T-helper 1 cell treated with Interleukin-12 subunit alpha and Interleukin-12 subunit beta and Interleukin-4 antibody, amounts not matched to agents 30 ng/mL and 1 ng/mL, for 36 hours (primary cell): ENCODE measurements around the gene CFAP97D2. TPM values are rescaled to one million over a fixed set of nuclear protein-coding genes. Genes with fewer than 3 reads are reported as not detected.
"Not testable (repeated sequence)": the region's sequence is repeated elsewhere in the genome, so short reads cannot be mapped to it uniquely, and the experiment has no call there.

Experiments used
- intact Hi-C: fragments of 100-400 bp; cut with micrococcal nuclease; formaldehyde crosslinking; loops from one replicate; pipeline ENCODE4 v1.15.1; 2024
- total RNA-seq: library from RNA; stranded (reverse); gene quantifications from 2 replicates; pipeline ENCODE4 v1.2.3, GENCODE V29; 2022

CFAP97D2 gene
- total RNA-seq, 1 donor from 2014 or later, result 0.42 TPM

DNA sequence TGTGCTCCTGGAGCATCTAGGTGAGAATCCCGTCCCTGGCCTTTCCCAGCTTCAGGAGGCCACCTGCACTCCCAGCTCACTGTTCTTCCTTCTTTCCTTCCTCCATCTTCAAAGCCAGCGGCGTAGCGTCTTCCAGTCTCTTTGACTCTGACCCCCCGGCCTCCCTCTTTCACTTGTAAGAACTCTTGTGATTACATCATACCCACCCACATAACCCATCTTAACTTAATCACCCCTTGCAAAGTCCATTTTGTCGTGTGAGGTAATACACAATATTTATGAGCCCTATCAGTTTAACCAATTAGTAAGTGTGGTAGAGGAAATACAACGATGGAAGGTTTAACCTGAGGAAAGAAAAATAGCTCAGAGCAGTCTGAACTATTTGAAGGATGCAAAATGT lies 51.1 kb downstream of the CFAP97D2 start:
- intact Hi-C loops, result no loop called here

DNA sequence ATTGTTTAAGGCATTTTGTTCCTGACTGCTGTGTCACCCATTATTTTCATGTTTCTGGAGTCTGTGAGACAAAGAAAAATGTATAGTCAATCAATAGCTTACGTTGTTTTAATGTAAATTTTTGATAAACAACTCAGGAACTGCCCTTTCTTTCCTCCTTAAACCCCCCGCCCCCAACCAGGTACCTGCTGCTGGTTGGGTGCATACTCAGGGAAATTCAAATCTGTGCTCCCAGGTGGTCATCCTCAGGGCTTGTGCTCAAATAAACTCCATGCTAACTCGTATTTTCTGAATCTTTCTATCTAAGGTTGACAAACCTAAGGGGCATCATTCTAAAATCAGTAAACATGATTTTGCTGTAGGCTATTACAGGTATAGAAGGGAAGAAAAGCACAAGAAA lies 51.5 kb downstream of the CFAP97D2 start:
- intact Hi-C loops, result no loop called here

DNA sequence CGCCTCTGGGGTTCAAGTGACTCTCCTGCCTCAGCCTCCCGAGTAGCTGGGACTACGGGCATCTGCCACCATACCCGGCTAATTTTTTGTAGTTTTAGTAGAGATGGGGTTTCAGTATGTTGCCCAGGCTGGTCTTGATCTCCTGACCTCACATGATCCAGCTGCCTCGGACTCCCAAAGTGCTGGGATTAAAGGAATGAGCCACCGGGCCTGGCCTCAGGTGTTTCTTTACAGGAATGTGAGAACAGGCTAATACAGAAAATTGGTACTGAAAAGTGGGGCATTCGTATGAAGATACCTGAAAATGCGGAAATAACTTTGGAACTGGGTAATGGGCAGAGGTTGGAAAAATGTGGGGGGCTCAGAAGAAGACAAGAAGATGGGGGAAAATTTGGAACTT lies 52.8 kb downstream of the CFAP97D2 start:
- intact Hi-C loops, result no loop called here

DNA sequence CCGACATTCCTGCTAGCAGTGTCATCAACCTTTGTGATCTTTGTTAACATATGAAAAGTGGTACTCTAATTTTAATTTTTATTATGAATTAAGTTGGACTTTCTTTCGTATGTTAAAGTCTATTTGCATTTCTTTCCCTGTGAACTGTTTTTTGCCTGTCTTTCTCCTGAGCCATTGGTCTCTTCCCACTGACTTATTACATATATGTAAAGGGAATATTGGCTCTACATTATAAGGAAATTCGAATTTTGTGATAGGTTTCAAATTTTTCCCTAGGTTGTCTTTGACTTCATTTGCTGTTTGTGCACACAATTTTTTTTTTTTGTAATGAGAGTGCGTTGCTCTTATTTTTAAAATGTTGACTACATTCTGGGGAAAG lies 55.2 kb downstream of the CFAP97D2 start:
- intact Hi-C loops, result loop anchor here (2.0 kb wide), 2 partner anchors 169 to 417 kb away; no protein-coding TSS in a partner anchor

DNA sequence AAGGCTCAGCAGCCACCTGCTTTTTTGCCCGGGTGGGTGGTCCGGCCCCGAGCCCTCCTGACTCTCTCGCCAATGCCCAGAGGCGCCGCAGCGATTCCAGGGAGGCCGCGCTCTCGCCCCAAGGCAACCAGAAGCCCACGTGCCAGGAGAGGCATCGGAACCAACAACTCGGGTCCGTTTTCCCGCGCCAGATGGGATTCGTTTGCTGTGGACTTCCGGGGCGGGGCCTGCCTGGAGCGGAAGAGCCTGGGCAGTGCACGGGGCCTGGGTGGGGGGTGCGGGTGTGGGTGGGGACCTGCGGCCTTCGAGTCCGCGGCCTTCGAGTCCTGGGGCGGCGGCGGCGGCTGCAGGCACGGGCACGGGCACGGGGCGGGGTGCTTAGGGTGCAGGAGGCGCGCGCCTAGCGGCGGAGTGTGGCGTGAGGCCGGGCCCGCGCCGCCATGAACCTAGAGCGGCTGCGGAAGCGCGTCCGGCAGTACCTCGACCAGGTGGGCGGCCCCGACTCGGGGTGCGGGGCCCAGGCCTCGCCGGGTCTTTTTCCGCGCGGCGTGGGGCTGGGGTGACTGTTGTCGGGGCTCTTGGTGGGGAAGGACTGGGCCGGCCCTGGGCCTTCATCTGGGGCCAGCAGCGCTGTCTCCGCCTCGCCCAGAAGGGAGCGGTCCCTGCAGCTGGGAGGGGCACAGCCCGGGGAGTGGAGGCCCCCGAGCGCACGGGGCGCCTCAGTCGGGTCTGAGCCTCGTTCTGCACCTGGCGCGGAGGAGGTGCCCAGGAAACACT lies 55.8 kb downstream of the CFAP97D2 start, which contains the start of gene CDC16:
Gene CDC16 (plus strand): TSS at position 253 of the 777 bp plus-strand sequence. CDS start 188 bp downstream, at position 441.
- intact Hi-C loops, result loop anchor here (1.0 to 2.0 kb wide), 5 partner anchors 8 to 418 kb away; partner anchors contain the start of genes CHAMP1 and UPF3A

DNA sequence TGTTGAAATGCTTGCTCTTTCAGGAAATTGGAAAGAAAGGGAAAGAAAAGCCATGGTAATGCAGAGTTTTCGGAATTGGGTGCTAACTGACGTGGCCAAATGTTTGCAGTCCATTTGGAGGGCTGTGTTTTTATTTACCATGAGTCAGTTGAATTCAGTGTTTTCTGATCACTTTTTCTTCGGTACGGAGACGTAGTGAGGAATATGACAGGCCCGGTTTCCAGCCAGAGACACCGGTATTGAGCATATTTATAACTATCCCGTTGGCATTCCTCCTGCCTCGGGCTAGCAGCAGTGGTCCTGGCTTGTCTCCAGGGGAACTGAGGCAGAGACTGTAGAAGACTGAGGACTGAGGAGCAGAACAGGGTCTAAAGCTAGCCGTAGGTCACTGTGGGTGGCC lies 56.6 kb downstream of the CFAP97D2 start:
- intact Hi-C loops, result loop anchor here (1.0 to 2.0 kb wide), 5 partner anchors 8 to 419 kb away; partner anchors contain the start of genes CHAMP1 and UPF3A

DNA sequence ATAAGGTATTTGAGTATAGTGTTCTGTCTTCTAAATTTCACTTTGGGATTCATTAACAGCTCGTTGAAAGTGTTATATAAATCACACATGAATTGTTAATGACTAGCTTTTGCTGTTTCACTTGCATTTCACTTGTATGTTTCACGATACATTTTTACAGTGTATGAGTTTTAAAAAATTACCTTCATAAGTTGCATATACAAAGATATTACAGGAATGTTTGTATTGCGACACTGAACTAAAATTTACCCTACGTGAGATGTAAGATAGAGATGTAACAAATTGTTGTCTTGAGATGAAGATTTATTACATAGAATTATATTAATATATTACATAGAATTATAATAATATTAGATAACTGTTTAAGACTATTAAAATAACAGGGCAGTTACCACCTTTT lies 57.2 kb downstream of the CFAP97D2 start:
- intact Hi-C loops, result no loop called here

DNA sequence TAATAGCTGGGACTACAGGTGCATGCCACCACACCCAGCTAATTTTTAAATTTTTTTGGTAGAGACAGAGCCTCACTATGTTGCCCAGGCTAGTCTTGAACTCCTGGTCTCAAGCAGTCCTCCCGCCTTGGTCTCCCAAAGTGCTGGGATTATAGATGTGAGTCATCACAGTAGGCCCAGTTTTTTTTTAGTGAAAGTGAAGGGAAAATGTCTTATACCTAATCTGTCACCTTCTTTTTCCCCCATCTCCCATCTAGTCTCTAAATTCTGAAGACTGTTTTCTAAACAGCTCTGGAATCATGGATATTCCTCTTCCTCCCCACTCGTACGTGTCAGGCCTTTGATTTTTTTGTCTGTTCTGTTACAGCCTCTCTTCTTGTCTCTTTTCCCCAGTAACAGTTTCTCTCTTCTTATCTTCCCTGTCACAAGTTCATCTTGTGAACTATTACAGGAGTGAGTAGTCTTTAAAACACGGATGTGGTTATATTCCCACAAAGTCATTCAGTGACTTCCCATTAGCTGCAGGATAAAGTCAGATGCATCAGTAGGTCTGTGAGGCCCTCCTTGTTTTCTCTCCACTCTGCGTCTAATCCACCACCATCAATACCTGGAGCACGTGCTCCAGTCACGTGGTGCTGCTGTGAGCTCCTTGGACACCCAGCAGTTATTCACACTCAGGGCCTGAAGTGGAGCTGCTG lies 58.5 kb downstream of the CFAP97D2 start:
- intact Hi-C loops, result no loop called here

DNA sequence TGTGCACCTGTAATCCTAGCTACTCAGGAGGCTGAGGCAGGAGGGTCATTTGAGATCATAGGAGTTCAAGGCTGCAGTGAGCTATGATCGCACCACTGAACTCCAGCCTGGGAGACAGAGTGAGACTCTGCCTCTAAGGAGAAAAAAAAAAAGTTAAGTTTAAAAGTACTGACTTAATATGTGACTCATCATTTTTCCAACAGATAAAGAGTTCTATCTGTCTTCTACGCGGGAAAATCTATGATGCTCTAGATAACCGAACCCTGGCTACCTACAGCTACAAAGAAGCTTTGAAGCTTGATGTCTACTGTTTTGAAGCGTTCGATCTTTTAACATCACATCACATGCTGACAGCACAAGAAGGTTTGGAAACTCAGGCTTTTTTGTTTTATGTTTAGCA lies 62.9 kb downstream of the CFAP97D2 start:
- intact Hi-C loops, result no loop called here

DNA sequence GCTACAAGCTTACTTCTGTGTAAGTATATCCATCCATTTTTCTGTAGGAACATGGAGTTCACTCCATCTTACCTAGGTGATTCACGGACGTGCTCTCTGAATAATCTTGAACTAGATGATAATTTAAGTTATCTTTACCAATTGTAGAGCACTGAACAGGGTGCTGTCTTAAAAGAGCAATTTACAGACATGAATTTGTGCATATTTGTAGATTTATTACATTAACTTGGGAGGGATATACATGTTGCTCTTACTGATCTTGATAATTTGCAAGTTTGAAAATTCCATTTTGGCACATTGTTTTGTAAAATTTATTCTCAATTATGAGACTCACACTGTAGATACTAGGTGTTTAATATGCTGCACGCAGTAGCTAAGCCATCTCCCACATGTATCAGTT lies 64.9 kb downstream of the CFAP97D2 start:
- intact Hi-C loops, result no loop called here

DNA sequence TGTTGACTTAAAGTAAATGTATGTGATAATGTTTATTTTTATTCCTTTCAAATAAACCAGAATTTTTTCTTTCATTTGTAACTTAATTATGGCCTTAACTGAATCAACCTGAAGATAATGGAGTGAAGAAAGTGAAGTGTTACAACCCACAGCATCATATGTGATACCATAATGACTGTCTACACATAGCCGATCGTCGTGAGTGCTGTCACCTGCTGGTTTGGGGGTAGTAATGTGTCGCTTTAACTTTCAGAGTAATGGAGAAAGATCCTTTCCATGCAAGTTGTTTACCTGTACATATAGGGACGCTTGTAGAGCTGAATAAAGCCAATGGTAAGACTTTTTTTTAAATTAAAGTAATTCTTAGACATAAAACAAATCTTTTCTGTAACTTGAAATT lies 65.6 kb downstream of the CFAP97D2 start:
- intact Hi-C loops, result no loop called here

DNA sequence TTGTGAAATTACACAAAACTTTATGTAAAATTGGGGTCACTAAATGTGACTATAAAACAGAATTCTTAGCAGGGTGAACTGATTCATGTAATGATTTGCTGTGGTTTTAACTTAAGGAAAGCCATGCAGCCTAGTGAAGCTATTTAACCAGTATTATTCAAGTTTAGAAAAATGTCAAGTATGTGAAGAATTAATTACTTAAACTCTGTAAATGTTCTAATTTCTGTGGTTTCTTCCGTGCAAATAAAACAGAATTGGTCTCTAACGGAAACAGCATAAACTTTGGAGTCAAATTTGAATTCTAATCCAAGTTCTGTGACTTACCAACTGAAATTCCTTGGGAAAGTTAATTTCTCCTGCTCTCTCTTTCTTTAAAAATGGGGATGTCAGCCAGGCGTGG lies 69.0 kb downstream of the CFAP97D2 start:
- intact Hi-C loops, result no loop called here

DNA sequence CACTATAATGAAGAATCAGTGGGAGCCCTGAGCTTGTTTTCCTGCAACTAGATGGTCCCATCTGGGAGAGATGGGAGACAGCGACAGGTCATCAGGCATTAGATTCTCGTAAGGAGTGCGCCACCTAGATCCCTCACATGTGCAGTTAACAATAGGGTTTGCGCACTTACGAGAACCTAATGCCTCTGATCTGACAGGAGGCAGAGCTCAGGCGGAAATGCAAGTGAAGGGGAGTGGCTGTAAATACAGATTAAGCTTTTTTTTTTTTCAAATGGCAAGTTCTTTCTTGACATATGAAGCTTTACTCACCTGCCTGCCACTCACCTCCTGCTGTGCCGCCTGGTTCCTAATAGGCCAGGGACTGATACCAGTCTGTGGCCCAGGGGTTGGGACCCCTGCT lies 70.0 kb downstream of the CFAP97D2 start:
- intact Hi-C loops, result no loop called here

DNA sequence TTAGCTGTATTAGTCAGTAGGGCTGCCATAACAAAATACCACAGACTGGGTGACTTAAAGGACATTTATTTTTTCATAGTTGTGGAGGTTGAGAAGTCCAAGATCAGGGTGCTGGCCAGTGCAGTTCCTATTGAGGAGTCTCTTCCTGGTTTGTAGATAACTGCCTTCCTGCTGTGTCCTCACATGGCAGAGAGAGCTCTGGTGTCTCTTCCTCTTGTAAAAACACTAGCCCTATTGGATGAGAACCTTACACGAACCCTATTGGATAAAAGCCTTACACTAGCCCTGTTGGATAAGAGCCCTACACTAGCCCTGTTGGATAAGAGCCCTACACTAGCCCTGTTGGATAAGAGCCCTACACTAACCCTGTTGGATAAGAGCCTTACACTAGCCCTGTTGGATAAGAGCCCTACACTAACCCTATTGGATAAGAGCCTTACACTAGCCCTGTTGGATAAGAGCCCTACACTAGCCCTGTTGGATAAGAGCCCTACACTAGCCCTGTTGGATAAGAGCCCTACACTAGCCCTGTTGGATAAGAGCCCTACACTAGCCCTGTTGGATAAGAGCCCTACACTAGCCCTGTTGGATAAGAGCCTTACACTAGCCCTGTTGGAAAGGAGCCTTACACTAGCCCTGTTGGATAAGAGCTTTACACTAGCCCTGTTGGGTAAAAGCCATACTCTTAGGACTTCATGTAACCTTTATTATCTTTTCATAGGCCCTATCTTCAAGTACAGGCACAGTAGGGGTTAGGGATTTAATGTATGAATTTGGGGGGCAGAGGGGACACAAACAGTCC lies 72.8 kb downstream of the CFAP97D2 start:
- intact Hi-C loops, result not testable (repeated sequence)

DNA sequence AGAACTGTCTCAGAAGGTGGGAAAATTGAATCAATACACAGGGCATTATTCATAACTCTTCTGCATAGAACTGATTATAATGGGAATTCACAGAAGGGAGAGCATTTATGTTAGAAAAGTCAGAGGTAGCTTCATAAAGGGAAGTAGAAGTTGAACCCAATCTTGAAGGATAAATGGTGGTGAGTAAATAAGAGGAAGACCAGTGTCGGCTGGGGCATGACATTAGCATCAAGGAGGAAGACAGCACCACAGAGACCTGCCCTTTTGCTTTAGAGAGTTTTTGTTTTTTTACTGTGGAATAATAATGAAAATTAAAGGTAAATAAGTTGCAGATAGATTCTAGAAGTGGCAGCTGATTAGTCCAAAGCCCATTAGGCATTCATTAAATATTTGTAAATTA lies 77.5 kb downstream of the CFAP97D2 start:
- intact Hi-C loops, result no loop called here

DNA sequence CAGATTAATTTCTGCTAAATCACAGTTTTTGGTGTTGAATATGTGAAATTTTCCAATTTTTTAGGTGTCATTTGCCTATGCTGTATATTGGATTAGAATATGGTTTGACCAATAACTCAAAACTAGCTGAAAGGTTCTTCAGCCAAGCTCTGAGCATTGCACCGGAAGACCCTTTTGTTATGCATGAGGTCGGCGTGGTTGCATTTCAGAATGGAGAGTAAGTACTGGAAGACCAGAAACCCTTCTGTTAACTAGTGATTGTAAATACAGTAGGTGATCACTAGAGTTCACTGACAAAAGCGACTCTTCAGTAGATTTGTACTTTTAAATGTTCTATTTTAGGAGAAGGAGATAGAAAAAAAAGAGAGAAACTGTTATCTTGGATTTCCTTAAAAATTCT lies 78.0 kb downstream of the CFAP97D2 start:
- intact Hi-C loops, result no loop called here

DNA sequence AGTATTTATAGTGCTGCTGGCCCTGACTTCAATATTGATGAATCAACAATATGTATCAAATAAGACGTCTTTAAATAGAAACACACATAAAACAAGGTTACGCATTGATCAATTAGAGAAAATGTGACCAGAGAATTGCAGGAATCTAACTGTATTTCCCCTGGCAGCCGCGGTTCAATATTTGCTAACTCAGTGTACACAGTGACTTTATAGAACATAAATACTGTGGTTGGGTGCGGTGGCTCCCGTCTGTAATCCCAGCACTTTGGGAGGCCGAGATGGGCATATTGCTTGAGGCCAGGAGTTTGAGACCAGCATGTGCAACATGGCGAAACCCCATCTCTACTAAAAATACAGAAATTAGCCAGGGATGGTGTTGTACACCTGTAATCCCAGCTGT lies 79.5 kb downstream of the CFAP97D2 start:
- intact Hi-C loops, result no loop called here

DNA sequence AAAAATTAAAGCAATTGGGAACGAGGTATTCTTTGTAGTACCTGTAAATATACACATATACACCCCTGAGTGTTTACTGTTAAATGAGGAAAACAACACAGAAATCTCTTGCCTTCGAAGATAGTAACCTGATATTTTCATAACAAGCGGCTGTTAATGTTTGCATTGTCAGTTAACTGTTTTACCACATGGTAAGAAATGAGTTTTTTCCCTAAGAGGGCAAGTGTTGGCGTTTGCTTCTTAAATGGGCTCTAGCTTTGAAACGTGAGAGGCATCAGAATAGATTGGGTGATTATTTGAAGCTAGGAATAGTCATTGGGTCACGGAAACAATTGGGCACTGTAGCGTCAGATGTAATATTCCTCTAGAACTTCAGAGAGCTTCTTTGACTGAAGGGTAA lies 80.3 kb downstream of the CFAP97D2 start:
- intact Hi-C loops, result no loop called here

DNA sequence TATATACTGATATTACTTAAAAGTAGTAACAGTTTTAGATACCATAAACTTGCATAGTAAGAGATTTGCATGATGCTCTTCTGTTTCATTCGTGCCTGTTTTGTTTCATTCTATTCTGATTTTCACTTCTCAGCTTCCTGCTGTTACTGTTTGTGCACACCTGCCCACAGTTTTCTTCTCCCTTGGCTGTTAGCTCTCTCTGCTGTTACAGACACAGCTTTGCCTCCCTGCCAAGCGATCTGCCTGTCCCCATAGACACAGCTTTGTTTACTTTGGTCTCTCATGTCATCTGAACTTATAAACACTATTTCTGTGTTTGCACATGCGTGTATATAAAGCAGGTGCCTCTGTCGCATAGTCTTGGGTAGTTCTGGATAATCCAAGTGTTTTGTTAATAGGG lies 80.9 kb downstream of the CFAP97D2 start:
- intact Hi-C loops, result no loop called here

DNA sequence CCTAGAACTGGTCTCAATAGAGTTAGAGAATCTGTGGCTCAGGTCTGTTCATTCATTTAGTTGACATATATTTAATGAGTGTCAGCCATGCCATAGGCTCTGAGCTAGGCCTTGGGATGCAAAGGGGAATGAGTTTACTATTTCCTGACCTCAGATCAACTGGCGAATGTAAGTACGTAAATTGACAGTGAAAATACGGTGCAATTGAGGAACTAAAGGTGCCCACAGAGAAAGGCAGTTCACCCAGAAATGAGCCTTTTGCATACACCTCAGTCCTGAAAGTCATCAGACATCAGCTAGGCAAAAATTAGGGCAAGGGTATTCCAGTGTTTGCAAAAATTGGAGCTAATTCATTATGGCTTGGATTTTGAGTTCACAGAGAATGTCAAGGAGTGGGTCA lies 81.8 kb downstream of the CFAP97D2 start:
- intact Hi-C loops, result no loop called here

DNA sequence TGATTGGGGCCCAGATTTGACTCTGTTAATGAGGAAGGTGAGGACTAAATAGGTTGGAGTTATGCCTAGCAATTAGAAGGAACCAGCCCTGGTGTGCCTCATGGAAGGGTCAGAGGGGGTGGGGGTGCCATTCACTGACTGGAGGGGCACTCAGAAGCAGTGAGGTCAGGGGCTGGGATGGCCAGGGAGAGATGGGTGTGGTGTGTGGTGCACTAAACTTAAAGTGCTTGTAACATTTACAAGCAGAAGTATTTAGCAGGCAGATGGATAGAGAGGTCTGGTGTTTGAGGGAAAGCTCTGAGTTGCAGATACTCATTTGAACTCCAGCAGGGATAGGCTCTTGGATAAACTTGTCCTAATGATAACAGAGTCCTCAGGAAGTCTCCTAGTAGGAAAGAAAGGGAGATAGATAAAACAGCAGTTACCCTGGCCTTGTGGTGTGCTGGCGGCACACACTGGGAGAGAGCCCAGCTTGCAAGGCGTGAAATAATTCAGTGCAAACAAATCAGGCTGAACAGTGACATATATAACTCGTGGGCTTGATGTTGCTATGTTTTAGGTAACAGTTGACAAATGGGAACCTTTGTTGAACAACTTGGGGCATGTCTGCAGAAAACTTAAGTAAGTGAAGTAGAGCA lies 82.4 kb downstream of the CFAP97D2 start:
- intact Hi-C loops, result no loop called here
